Common myeloid progenitor, CD34-positive (primary cell): Measurements from ENCODE around the gene MIS12.

Experiments used
- CTCF ChIA-PET: fragments of 350-600 bp; sonication (Branson Sonifier 250); formaldehyde crosslinking; loops from one replicate; lab custom pipeline; 2021; ENCODE audit warnings: antibody characterized with exemption; lab: Charles Lee
- POLR2A ChIA-PET: fragments of 350-600 bp; sonication (Branson Sonifier 250); formaldehyde crosslinking; loops from one replicate; lab custom pipeline; 2021; ENCODE audit warnings: antibody characterized with exemption; lab: Charles Lee
- DNase-seq, 3 donors: peaks; one replicate each; pipeline versions ENCODE4 v3.0.0 to v3.0.0-alpha.2; 2013
- H3K27ac ChIP-seq, 2 experiments: 1 replicate in 1 of 2; 2 replicates in 1 of 2; pipeline ENCODE4 v1.7.0; 2013; ENCODE audit warnings: inconsistent platforms in 2 of 2, low read length in 2 of 2, mild to moderate bottlenecking in 2 of 2, low read depth in 1 of 2, moderate library complexity in 1 of 2; ENCODE audit not compliant: severe bottlenecking in 2 of 2, insufficient read depth in 1 of 2, poor library complexity in 1 of 2
- H3K27me3 ChIP-seq, 5 experiments: replicated peaks in 2 of 5; 1 replicate in 3 of 5; 2 replicates in 2 of 5; pipeline versions ENCODE4 v1.6.1 to v1.7.0; 2013; ENCODE audit warnings: low read length in 4 of 5, mild to moderate bottlenecking in 2 of 5, moderate library complexity in 2 of 5, inconsistent platforms in 1 of 5; ENCODE audit not compliant: insufficient read depth in 5 of 5, control insufficient read depth in 4 of 5
- H3K36me3 ChIP-seq, 4 experiments: 1 replicate in 2 of 4; 2 replicates in 2 of 4; pipeline versions ENCODE4 v1.6.1 to v1.7.0; 2013; ENCODE audit warnings: low read length in 3 of 4, control low read depth in 1 of 4, mild to moderate bottlenecking in 1 of 4; ENCODE audit not compliant: control insufficient read depth in 4 of 4, insufficient read depth in 4 of 4
- H3K4me1 ChIP-seq, 4 experiments: 1 replicate in 3 of 4; 2 replicates in 1 of 4; pipeline versions ENCODE4 v1.6.1 to v1.7.1; 2013; ENCODE audit warnings: low read length in 3 of 4, mild to moderate bottlenecking in 3 of 4, control low read depth in 1 of 4, inconsistent platforms in 1 of 4, moderate library complexity in 1 of 4; ENCODE audit not compliant: control insufficient read depth in 4 of 4, insufficient read depth in 4 of 4; ENCODE audit errors: control extremely low read depth in 1 of 4
- H3K4me3 ChIP-seq, 7 experiments: 1 replicate in 4 of 7; 2 replicates in 3 of 7; pipeline versions ENCODE4 v1.5.1 to v1.7.0; 2013; ENCODE audit warnings: mild to moderate bottlenecking in 7 of 7, low read length in 6 of 7, moderate library complexity in 6 of 7, inconsistent platforms in 2 of 7, low read depth in 2 of 7, control low read depth in 1 of 7; ENCODE audit not compliant: insufficient read depth in 4 of 7, control insufficient read depth in 1 of 7; ENCODE audit errors: extremely low read depth in 1 of 7
- H3K9me3 ChIP-seq, 5 experiments: 1 replicate in 4 of 5; 2 replicates in 1 of 5; pipeline versions ENCODE4 v1.6.1 to v1.7.1; 2013; ENCODE audit warnings: low read length in 4 of 5, mild to moderate bottlenecking in 2 of 5, inconsistent platforms in 1 of 5, low read depth in 1 of 5, moderate library complexity in 1 of 5; ENCODE audit not compliant: control insufficient read depth in 4 of 5, insufficient read depth in 2 of 5; ENCODE audit errors: control extremely low read depth in 1 of 5
- WGBS: methylation state at CpG from one replicate; pipeline ENCODE4 v1.1.5; 2013; ENCODE audit not compliant: insufficient coverage; 5-methylcytosine and 5-hydroxymethylcytosine counted together

The MIS12 gene

DNA sequence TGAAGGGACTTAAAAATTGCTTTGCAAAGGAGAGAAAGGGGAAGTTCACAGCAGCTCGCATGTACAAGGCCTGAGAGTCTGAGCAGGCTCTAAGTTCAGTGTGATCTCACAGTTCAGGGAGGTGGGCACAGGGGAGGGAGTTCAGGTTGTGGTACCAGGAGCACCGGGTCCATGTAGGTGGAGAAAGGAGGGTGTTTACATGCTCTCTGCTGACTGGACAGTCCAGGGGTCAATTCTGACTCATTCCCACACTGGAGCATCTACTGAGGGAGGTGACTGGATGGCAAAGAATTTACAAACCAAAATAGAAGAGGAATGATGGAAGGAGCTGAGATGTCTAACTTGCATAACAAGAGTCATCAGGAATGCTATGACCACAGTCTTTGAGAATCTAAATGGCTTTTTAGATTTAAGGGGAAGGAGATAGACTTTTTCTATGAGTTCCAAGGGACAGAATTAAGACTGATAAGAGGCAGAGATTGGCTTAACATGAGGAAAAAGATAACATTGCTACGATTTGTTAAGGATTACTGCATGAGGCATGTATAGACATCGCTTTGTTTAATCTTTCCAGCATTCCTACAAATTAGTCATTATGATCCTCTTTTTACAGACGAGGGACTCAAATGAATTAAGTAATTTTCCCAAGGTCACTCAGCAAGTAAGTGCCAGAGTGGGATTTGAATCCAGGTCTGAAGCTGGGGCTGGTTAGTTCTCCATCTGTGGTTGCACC is 29.9 kb downstream of the MIS12 start:
- no peak overlapping the region for H3K27ac ChIP-seq

GRCh38 chr17:5522476-5522875 is 36.1 kb downstream of the MIS12 start:
- ChIA-PET CTCF (no interaction called here), POLR2A (no interaction called here)
- H3K4me1 ChIP-seq = peaks cover 0 to 14% (median 13%) of the 10 kb centered on the region in 4 experiments
- H3K27me3 ChIP-seq = no peaks in the 10 kb centered on the region
- 67% methylated on average over 1 of the region's 1 CpG for WGBS
- H3K9me3 ChIP-seq = no peaks in the 10 kb centered on the region
- H3K36me3 ChIP-seq = peaks cover 3 to 25% (median 5%) of the 10 kb centered on the region in 4 experiments
- H3K27ac ChIP-seq = no peak overlapping the region
- no peak for DNase-seq
- H3K4me3 ChIP-seq = no peak overlapping the region

More for the DNA sequence above, 29.9 kb downstream of the MIS12 start:
- WGBS = 71% methylated on average over 3 of the region's 5 CpGs
- Histone ChIP-seq H3K4me3 (no peak overlapping the region), H3K4me1 (no peaks in the 10 kb centered on the region), H3K36me3 (peaks cover 3 to 26% (median 6%) of the 10 kb centered on the region in 4 experiments), H3K9me3 (no peaks in the 10 kb centered on the region), H3K27me3 (no peaks in the 10 kb centered on the region)
- POLR2A ChIA-PET = no interaction called here
- DNase-seq = peak in 2 of 3 donors; percentile 27 to 61
- CTCF ChIA-PET = interaction anchor here (1.4 to 1.6 kb wide), 2 partner anchors 11 to 14 kb away, joined by 3 to 4 read pairs; no protein-coding TSS in a partner anchor

DNA sequence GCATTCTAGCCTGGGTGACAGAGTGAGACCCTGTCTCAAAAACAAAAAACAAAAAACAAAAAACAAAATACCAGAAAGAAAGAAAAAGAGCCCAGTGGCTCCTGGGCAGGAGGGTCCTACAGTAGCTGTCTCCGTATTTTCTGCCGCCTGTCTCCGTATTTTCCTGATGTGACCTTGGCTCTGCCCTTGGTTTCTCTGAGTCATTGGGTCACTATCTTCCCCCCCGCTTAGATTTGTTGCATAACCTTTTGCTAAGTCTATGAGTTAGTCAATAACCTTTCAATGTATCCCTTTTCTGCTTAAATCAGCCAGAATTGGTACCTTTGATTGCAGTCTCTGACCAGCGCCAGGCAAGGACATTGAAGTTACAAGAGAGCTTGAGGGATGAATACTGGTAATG is 36.9 kb downstream of the MIS12 start:
- peaks cover 0 to 20% (median 17%) of the 10 kb centered on the region in 4 experiments for H3K4me1 ChIP-seq
- 89% methylated on average over 5 of the region's 5 CpGs for WGBS
- ChIA-PET POLR2A (interaction anchor here (0.7 to 1.2 kb wide), 2 partner anchors 37 to 1036 kb away, joined by 3 read pairs; partner anchors contain the start of genes DERL2 and MIS12), CTCF (no interaction called here)
- no peaks in the 10 kb centered on the region for H3K9me3 ChIP-seq
- no peak for DNase-seq
- no peak overlapping the region for H3K4me3 ChIP-seq
- no peak overlapping the region for H3K27ac ChIP-seq
- peaks cover 3 to 26% (median 5%) of the 10 kb centered on the region in 4 experiments for H3K36me3 ChIP-seq
- no peaks in the 10 kb centered on the region for H3K27me3 ChIP-seq

- H3K4me1 ChIP-seq = peaks cover 0 to 20% (median 17%) of the 10 kb centered on the region in 4 experiments
- peaks cover 5 to 42% (median 13%) of the 10 kb centered on the region in 4 experiments for H3K36me3 ChIP-seq
- WGBS = 58% methylated on average over 14 of the region's 14 CpGs
- H3K9me3 ChIP-seq = no peaks in the 10 kb centered on the region
- DNase-seq = peak; percentile 87 to 95 (median 95)
- no peaks in the 10 kb centered on the region for H3K27me3 ChIP-seq
- CTCF ChIA-PET = interaction anchor here (1.0 to 1.6 kb wide), 4 partner anchors 9 to 47 kb away, joined by 3 to 5 read pairs (median 4); no protein-coding TSS in a partner anchor
- H3K4me3 ChIP-seq = peak overlapping the region in 1 of 7 experiments; percentile 2
- H3K27ac ChIP-seq = peak overlapping the region in 1 of 2 experiments; percentile 63
- POLR2A ChIA-PET = interaction anchor here (0.7 to 1.4 kb wide), 4 partner anchors 12 to 41 kb away, joined by 3 to 6 read pairs (median 4); partner anchors contain the start of genes DERL2 and MIS12
These were observed 40.6 kb downstream of the MIS12 start for GRCh38 chr17:5526821-5527598.

DNA sequence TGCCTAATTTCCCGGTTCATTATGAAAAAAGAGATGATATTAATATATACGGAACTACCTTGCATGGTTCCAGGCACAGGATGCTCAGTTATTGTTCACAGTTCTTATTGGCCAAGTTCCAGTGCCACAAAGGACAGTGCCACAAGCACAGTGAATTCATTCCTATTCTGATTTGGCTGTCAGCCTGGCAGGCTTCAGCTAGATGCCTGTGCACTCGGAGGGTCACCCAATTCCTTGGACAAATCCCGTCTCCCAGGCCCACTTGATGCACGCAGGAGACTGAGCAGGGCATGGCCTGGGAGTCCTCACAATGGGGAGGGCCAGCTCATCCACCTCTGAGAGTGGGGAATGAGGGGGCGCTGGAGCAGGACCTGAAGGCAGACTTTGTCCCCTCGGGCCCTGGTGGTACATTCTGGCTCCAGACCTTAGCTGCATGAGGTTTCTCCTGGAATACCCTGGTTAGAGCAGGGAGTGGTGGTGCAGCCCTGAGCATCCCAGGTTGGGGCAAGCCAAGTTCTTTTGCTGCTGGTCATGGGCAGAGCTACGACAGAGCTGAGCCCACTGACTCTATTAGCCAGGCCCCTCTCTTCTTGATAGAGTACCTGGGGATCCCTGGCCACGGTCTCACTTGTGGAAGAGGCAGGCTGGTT is 41.4 kb downstream of the MIS12 start:
- ChIA-PET POLR2A (interaction anchor here (0.9 to 1.4 kb wide), 3 partner anchors 11 to 28 kb away, joined by 3 to 4 read pairs (median 3); no protein-coding TSS in a partner anchor), CTCF (interaction anchor here (1.1 to 1.6 kb wide), 2 partner anchors 31 to 47 kb away, joined by 3 to 5 read pairs; no protein-coding TSS in a partner anchor)
- peaks cover 4 to 47% (median 11%) of the 10 kb centered on the region in 4 experiments for H3K36me3 ChIP-seq
- DNase-seq = no peak
- no peak overlapping the region for H3K4me3 ChIP-seq
- H3K4me1 ChIP-seq = peaks cover 0 to 20% (median 17%) of the 10 kb centered on the region in 4 experiments
- WGBS = 98% methylated on average over 6 of the region's 9 CpGs
- H3K9me3 ChIP-seq = no peaks in the 10 kb centered on the region
- H3K27me3 ChIP-seq = no peaks in the 10 kb centered on the region
- H3K27ac ChIP-seq = peak overlapping the region in 1 of 2 experiments; percentile 63

DNA sequence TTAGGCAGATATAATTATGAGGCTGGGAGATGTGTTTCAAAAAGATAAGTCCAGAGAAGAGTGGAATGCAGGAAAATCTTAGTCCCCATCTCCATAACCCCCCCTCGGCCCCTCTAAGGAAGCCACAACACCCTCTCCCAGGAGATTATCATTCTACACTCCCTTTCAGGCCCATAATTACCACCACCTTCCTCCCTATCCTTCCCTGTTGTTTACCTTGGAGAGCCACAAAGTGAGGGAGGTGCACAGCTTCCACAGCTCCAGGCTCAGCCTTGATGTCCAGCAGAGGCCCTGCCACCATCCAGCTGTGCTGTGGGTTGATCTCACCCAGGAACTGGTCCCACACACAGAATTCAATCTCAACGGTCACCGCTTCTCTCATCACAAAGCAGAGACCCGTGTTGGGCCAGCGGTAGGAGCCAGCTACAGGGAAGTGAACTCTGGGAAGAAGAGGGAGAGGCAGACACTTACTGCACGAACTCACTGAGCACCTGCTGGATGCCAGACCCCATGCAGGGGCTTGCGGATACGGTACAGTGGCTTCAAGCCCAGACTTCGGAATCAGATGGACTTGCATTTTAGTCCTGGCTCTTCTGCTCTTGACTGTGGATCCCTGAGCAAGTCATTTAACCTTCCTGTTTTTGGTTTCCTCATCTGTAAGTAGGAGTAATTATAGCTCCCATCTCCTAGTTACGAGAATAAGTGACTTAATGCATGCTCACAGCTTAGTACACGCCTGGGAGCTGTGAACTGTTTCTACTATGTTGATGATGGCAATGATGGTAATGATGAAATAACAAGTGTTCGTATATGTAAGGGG is 44.1 kb downstream of the MIS12 start:
- Histone ChIP-seq H3K4me3 (no peak overlapping the region), H3K36me3 (peaks cover 2 to 47% (median 12%) of the 10 kb centered on the region in 4 experiments), H3K9me3 (no peaks in the 10 kb centered on the region), H3K27ac (no peak overlapping the region), H3K27me3 (no peaks in the 10 kb centered on the region), H3K4me1 (peaks cover 0 to 20% (median 17%) of the 10 kb centered on the region in 4 experiments)
- ChIA-PET POLR2A (interaction anchor here (0.6 kb wide), 1 partner anchor 112 kb away, joined by 7 read pairs; no protein-coding TSS in a partner anchor), CTCF (interaction anchor here (0.9 to 1.2 kb wide), 2 partner anchors 9 to 29 kb away, joined by 3 read pairs; no protein-coding TSS in a partner anchor)
- 95% methylated on average over 8 of the region's 12 CpGs for WGBS
- DNase-seq = no peak
